IMR-90 (cell line): ENCODE results near the gene CDK5RAP2.

ENCODE experiments used
- CEBPB ChIP-seq: IDR thresholded peaks from 2 replicates; pipeline ENCODE4 v1.6.1; 2012; ENCODE audit warnings: low read depth, low read length, improper control_type of control experiment
- CTCF ChIP-seq: conservative IDR thresholded peaks from 2 replicates; pipeline ENCODE4 v1.5.1; 2012; ENCODE audit warnings: mild to moderate bottlenecking, low read depth, low read length, improper control_type of control experiment
- MAFK ChIP-seq: IDR thresholded peaks from 2 replicates; pipeline ENCODE4 v1.6.1; 2012; ENCODE audit warnings: low read depth, low read length, improper control_type of control experiment
- MAZ ChIP-seq: IDR thresholded peaks from 2 replicates; pipeline ENCODE4 v1.6.1; 2012; ENCODE audit warnings: low read depth, mild to moderate bottlenecking, low read length, improper control_type of control experiment, moderate library complexity, borderline replicate concordance
- MXI1 ChIP-seq: IDR thresholded peaks from 2 replicates; pipeline ENCODE4 v1.6.1; 2012; ENCODE audit warnings: low read depth, mild to moderate bottlenecking, low read length, moderate library complexity, borderline replicate concordance
- POLR2A ChIP-seq: IDR thresholded peaks from 2 replicates; pipeline ENCODE4 v1.6.1; 2012; ENCODE audit warnings: mild to moderate bottlenecking, low read depth, low read length
- RAD21 ChIP-seq: IDR thresholded peaks from 2 replicates; pipeline ENCODE4 v1.6.1; 2012; ENCODE audit warnings: low read length, improper control_type of control experiment
- RCOR1 ChIP-seq: IDR thresholded peaks from 2 replicates; pipeline ENCODE4 v1.6.1; 2012; ENCODE audit warnings: mild to moderate bottlenecking, low read length, improper control_type of control experiment; ENCODE audit not compliant: insufficient replicate concordance
- RFX5 ChIP-seq: IDR thresholded peaks from 2 replicates; pipeline ENCODE4 v1.8.0; 2012; ENCODE audit warnings: low read depth, mild to moderate bottlenecking, low read length, moderate library complexity
- SMC3 ChIP-seq: fragments of 150-350 bp; IDR thresholded peaks from 2 replicates; pipeline ENCODE4 v1.6.1; 2016; ENCODE audit warnings: low read depth, mild to moderate bottlenecking, antibody characterized with exemption, low read length, moderate library complexity
- USF2 ChIP-seq: fragments of 150-350 bp; IDR thresholded peaks from 2 replicates; pipeline ENCODE4 v1.6.1; 2017; ENCODE audit warnings: mild to moderate bottlenecking, antibody characterized with exemption, low read length, low read depth

- TF ChIP-seq CTCF (peak; percentile 78), POLR2A (no peak), RAD21 (peak; percentile 83), SMC3 (peak; percentile 64), MAFK (no peak), RCOR1 (no peak), RFX5 (no peak), USF2 (no peak), CEBPB (no peak), MXI1 (no peak), MAZ (no peak)
These were observed 231.0 kb downstream of the CDK5RAP2 start for GRCh38 chr9:120348951-120349429.
